Activated T-cell treated with anti-CD3 and anti-CD28 coated beads, Interleukin-2, amount 50 U/mL, for 72 hours (primary cell): Measurements from ENCODE around the gene MAGI1. TPM values are rescaled to one million over a fixed set of nuclear protein-coding genes. Genes with fewer than 3 reads are reported as not detected.

Source experiments
- ATAC-seq, 2 donors: fragments of 150-1000 bp; cut with Tn5 transposase; replicated peaks in 1 of 2; 2 replicates each; pipeline ENCODE4 v1.10.0; 2021; ENCODE audit warnings: moderate library complexity in 2 of 2, mild to moderate bottlenecking in 1 of 2
- DNase-seq, 2 donors: peaks; one replicate each; pipeline ENCODE4 v3.0.0; 2021 to 2022; ENCODE audit warnings: mixed read lengths in 1 of 2
- H3K27ac Mint-ChIP-seq: one replicate; pipeline ENCODE4 v1.8.0; 2022; ENCODE audit warnings: mild to moderate bottlenecking, moderate library complexity, mixed read lengths
- H3K27me3 Mint-ChIP-seq: one replicate; pipeline ENCODE4 v1.8.0; 2022; ENCODE audit warnings: low read depth, mixed read lengths
- H3K36me3 Mint-ChIP-seq, 2 donors: one replicate each; pipeline ENCODE4 v1.8.0; 2022; ENCODE audit warnings: mixed read lengths in 2 of 2, mild to moderate bottlenecking in 1 of 2; ENCODE audit not compliant: insufficient read depth in 2 of 2
- H3K4me1 Mint-ChIP-seq: one replicate; pipeline ENCODE4 v1.8.0; 2022; ENCODE audit warnings: low read depth, mixed read lengths
- H3K4me3 Mint-ChIP-seq, 2 donors: one replicate each; pipeline ENCODE4 v1.8.0; 2022; ENCODE audit warnings: mild to moderate bottlenecking in 2 of 2, mixed read lengths in 2 of 2, moderate library complexity in 2 of 2
- H3K9me3 Mint-ChIP-seq, 2 donors: one replicate each; pipeline ENCODE4 v1.8.0; 2022; ENCODE audit warnings: mixed read lengths in 2 of 2
- total RNA-seq, 2 donors: library from RNA; stranded (reverse); gene quantifications; one replicate each; pipeline ENCODE4 v1.2.3, GENCODE V29; 2022

The MAGI1 gene
- total RNA-seq, 2 donors from 2014 or later: 0.41 to 0.67 TPM

DNA sequence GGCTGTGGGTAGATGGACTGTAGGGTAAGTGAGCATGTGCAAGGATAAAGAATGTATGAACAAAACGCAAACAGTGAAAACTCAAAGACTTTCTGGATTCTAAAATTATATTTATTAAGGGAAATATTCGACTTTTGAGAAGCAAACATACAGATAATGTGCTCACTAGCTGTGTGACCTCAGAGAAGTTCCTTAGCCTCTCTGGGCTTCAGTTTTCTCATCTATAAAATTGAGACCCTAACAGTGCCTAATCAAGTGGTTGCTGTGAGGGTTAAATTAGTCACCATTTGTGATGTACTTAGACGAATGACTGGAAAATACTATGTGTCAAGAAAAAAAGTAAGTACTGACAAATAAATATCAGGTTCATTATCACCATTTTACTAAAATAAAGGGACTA lies 261.7 kb downstream of the MAGI1 start:
- DNase-seq (no peak), ATAC-seq (no peak)
- Mint-ChIP-seq H3K27ac (no peak overlapping the region), H3K4me3 (no peak overlapping the region), H3K9me3 (no peaks in the 10 kb centered on the region), H3K27me3 (no peaks in the 10 kb centered on the region), H3K4me1 (no peaks in the 10 kb centered on the region), H3K36me3 (peaks cover 0 to 1% of the 10 kb centered on the region in 2 donors)

DNA sequence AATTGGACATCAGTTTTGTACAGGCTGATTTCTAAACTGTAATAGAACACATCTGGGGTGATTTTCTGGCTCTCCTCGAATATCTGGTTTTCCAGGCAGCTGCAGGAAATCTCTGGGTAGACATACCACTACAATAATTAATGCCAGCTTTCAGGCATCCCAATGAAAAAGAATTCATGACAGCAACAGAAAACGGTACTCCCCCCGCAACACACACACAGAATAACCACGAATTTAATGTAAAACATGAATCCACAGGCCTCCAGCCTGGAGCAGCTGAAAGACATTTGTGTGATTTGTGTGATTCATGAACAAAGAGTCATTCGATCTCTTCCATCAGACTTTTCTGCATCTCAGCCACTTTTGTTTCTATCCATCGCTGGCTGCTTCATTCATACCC lies 262.2 kb downstream of the MAGI1 start:
- DNase-seq: no peak
- no peaks in the 10 kb centered on the region for H3K4me1 Mint-ChIP-seq
- no peak overlapping the region for H3K27ac Mint-ChIP-seq

DNA sequence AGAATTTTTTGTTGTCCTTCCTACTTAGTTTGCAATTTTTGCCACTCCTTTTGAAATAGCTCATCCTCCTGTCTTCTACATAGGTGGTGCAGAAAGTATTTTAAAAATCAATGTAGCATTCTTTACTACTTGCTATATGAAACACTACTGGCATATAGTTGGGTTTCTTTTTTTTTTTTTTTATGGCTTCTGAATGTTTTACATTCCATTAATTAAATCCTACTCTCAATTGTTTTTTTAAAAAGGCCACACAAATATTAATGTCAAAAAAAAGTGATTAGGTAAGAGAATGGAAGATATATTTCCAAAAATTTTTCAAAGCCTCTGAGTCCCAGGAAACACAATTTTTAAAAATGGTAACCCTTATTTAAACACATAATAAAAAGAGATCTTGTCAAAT lies 262.6 kb downstream of the MAGI1 start:
- Mint-ChIP-seq H3K4me1 (no peaks in the 10 kb centered on the region), H3K4me3 (no peak overlapping the region), H3K27ac (no peak overlapping the region), H3K27me3 (no peaks in the 10 kb centered on the region), H3K9me3 (no peaks in the 10 kb centered on the region), H3K36me3 (peaks cover 0 to 1% of the 10 kb centered on the region in 2 donors)
- no peak for DNase-seq
- ATAC-seq: no peak

More for the DNA sequence above, 262.2 kb downstream of the MAGI1 start:
- Mint-ChIP-seq H3K9me3 (no peaks in the 10 kb centered on the region), H3K36me3 (peaks cover 0 to 1% of the 10 kb centered on the region in 2 donors), H3K4me3 (no peak overlapping the region), H3K27me3 (no peaks in the 10 kb centered on the region)
- ATAC-seq: no peak

DNA sequence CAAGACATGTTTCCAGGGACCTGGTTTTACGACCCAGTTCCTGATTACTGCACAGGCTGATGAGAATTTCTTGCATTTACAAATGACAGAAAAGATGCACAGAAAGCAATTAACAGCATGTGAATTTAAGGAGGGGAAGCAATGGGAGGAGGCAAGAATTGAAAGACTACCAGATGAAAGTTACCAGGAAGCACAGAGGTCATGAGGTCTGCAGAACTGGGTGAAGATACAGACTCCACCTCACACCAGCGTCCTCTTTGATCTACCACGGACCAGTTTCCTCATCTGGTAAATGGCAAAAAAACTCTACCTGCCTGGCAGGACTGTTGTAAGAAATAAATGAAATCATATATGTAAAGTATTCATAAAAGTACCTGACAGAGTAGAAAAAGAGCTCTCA lies 266.0 kb downstream of the MAGI1 start:
- no peak for ATAC-seq
- peaks cover 0 to 1% of the 10 kb centered on the region in 2 donors for H3K36me3 Mint-ChIP-seq
- H3K9me3 Mint-ChIP-seq: no peaks in the 10 kb centered on the region
- no peaks in the 10 kb centered on the region for H3K4me1 Mint-ChIP-seq
- H3K4me3 Mint-ChIP-seq: no peak overlapping the region
- H3K27me3 Mint-ChIP-seq: no peaks in the 10 kb centered on the region
- no peak for DNase-seq
- no peak overlapping the region for H3K27ac Mint-ChIP-seq

DNA sequence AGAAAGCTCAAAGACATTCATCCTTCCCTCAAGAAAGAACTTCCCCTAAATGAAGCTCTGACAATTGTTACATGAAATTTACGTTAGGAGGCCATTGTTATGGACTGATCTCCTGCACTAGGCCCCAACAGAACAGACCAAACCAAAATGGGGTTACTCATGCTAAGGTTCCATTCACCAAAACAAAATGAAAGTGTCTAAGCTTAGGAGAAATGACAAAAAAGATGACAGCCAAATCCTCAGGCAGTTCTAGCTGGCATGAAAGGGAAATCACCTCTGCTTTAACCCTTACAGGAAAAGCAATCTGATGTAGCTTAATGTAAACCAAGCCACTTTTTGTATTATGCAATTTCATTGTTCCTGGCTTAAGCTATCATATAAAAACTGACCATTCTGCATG lies 271.2 kb downstream of the MAGI1 start:
- H3K9me3 Mint-ChIP-seq: no peaks in the 10 kb centered on the region
- H3K27ac Mint-ChIP-seq: no peak overlapping the region
- H3K4me3 Mint-ChIP-seq: no peak overlapping the region
- no peaks in the 10 kb centered on the region for H3K27me3 Mint-ChIP-seq
- H3K36me3 Mint-ChIP-seq: no peaks in the 10 kb centered on the region
- no peaks in the 10 kb centered on the region for H3K4me1 Mint-ChIP-seq
- DNase-seq (no peak), ATAC-seq (no peak)

DNA sequence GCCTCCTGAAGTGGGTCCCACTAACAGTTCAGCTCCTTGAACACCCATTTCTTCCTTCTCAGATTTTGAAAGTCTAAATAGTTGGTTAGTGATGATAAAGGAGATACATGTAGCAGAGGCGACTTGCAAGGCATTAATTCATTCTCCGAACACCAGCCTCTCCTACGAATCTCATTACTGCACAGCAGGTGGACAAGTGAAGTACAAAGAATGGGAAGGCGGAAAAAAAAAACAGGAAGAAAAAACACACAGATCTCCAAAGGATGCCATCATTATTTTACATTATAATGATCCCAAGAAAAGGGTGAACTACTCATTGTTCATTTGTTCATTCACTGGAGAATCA lies 276.5 kb downstream of the MAGI1 start:
- Mint-ChIP-seq H3K36me3 (no peaks in the 10 kb centered on the region), H3K27me3 (no peaks in the 10 kb centered on the region), H3K4me3 (no peak overlapping the region), H3K27ac (no peak overlapping the region), H3K4me1 (no peaks in the 10 kb centered on the region), H3K9me3 (no peaks in the 10 kb centered on the region)
- no peak for ATAC-seq
- no peak for DNase-seq

DNA sequence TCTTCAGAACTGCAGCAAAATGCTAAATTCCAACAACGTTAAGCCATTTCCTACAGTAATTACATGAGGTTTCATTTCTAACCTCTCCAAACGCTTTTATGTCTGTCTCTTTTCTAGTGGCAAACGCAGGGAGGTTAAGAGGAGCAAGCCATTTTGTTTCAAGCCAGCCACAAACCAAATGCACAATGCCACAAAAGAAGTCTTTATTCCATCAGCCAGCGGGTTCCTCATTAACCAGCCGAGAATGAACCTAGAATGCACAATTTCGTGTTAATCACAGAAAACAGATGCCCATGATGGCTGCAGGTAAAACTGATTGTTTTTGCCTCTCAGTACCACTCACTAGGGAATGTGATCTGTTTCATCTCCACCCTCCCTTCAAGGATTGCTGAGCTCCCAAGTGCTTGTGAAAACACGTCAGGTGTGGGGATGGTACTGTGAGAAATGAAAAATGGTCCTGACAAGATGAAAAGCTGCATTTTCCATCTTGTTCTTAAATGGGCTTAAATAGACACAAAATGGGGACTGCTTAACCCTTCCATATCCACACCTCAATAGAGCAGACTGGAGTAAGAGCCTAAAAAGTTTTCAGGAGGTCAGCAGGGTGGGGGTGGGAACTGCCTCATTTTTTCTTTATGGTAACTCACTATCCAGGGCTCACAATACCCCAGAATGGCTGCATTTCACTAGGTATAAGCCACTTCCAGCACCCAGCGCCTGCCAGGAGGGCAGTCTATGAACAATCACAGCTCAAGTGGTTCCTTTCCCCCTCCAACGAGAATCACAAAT lies 277.1 kb downstream of the MAGI1 start:
- Mint-ChIP-seq H3K4me3 (no peak overlapping the region), H3K36me3 (no peaks in the 10 kb centered on the region), H3K27me3 (no peaks in the 10 kb centered on the region), H3K4me1 (no peaks in the 10 kb centered on the region), H3K9me3 (no peaks in the 10 kb centered on the region), H3K27ac (no peak overlapping the region)
- no peak for DNase-seq
- no peak for ATAC-seq

DNA sequence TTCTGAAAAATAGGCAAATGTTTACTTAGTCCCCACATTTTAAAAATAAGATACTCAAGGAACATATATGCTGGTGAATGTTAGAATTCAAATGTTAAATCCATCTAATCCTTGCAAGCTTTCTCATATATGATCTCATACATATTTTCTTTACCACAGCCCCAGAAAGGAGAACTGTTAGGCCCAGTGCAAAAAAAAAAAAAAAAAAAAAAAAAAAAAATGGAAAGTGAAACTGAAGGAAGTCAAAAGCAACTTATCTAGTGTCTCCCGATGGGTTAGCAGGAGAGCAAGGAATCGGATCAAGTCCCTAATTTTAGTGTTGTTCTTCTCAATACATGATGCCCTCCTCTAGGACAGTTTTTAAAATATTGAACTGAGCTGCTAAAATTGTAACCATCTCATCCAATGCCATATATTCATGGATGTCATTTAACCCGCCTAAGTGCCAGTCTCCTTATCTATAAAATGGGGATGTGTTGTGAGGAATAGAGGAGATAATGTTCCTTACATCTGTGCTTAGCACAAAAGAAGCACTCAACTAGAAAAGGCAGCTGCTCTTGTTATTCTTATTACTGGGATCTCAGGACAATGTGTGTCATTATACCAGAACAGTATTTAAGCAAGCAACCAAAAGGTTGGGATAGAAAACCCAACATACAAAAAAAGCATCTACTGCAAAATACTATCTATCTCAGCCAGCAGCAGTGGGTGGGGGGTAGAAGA lies 279.7 kb downstream of the MAGI1 start:
- Mint-ChIP-seq H3K27me3 (no peaks in the 10 kb centered on the region), H3K4me3 (no peak overlapping the region), H3K4me1 (no peaks in the 10 kb centered on the region), H3K9me3 (no peaks in the 10 kb centered on the region), H3K36me3 (no peaks in the 10 kb centered on the region), H3K27ac (no peak overlapping the region)
- ATAC-seq: no peak
- no peak for DNase-seq

DNA sequence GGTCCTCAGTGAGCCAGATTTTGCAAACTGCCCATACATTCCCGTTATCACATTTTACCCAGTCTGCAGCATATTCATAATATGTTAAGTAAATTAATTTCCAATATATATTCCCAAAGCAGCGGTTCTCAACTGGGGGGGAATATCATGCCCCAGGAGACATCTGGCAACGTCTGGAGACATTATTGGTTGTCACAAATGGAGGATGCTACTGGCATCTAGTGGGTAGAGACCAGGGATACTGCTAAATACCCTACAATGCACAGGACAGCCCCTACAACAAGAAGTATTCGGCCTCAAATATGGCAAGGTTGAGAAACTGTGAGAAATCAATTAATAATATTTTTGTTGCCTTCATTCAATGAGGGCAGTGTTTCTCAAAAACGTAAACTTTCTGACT lies 280.3 kb downstream of the MAGI1 start:
- no peak overlapping the region for H3K4me3 Mint-ChIP-seq
- no peak for ATAC-seq
- H3K4me1 Mint-ChIP-seq: no peaks in the 10 kb centered on the region
- no peaks in the 10 kb centered on the region for H3K27me3 Mint-ChIP-seq
- H3K36me3 Mint-ChIP-seq: no peaks in the 10 kb centered on the region
- DNase-seq: no peak
- no peak overlapping the region for H3K27ac Mint-ChIP-seq
- H3K9me3 Mint-ChIP-seq: no peaks in the 10 kb centered on the region

DNA sequence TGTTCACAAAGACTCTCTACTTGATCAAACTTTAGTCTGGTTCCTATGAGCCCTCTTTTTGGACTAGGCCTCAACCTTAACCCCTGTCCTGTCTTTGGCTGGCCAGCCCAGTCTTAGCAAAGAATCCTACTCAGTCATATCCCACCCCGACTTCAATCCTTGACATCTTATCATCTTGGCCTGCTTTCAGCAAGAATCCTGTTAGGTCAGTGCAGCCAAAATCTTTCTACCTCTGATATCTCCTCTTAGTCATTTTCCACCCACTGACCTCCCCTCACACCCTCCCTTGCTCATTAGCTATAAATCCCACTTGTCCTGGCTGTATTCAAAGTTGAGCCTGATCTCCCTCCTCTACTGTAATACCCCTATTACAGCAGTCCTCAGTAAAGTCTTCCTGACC lies 286.1 kb downstream of the MAGI1 start:
- Mint-ChIP-seq H3K9me3 (no peaks in the 10 kb centered on the region), H3K4me3 (no peak overlapping the region), H3K36me3 (no peaks in the 10 kb centered on the region), H3K27ac (no peak overlapping the region), H3K4me1 (no peaks in the 10 kb centered on the region), H3K27me3 (no peaks in the 10 kb centered on the region)
- no peak for ATAC-seq
- DNase-seq: no peak

DNA sequence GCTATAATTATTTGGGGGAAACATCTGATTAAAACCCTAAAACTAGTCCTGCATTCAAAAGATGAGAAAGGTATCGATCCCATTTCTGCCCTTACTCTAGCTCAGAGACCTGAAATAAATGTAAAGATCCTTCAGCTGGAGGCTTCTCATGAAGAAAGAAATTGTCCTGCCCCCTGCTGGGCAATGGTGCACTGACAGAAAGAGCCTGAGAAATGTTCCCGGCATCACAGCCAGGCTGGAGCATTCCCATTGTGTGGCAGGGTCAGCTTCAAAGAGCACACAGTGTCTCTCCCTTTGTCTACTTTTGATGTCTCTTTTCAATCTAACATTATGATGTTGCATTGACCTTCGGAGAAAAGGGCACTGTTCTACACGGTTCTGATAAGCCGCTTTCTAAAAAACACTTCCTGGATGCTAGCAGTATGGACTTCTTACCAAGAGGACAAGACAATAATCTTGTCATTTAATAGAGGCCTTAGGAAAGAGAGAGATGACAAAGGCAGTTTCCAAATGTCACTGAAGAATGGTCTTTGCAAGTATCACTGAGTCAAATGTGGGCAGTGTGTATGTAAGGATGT lies 287.5 kb downstream of the MAGI1 start:
- no peaks in the 10 kb centered on the region for H3K4me1 Mint-ChIP-seq
- ATAC-seq (no peak), DNase-seq (peak in 1 of 2 donors; percentile 1)
- H3K27me3 Mint-ChIP-seq: no peaks in the 10 kb centered on the region
- no peaks in the 10 kb centered on the region for H3K9me3 Mint-ChIP-seq
- H3K36me3 Mint-ChIP-seq: no peaks in the 10 kb centered on the region
- H3K27ac Mint-ChIP-seq: no peak overlapping the region
- H3K4me3 Mint-ChIP-seq: no peak overlapping the region

DNA sequence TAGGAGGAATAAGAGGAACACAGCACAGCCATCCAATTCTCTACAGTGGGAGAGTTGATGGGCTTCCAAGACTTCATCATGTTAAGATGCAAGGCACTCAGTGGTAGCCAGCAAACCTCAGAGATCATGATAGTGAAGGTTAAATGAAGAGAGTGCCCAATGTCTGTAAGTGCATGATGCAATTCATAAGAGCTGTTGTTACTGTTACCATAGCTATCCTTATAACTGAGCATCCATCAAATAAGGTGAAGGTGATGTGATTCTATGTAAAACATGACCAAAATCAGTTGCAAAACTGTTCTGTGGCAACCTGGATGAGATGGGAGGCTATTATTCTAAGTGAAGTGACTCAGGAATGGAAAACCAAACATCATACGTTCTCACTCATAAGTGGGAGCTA lies 289.7 kb downstream of the MAGI1 start:
- Mint-ChIP-seq H3K36me3 (no peaks in the 10 kb centered on the region), H3K4me3 (no peak overlapping the region), H3K27me3 (no peaks in the 10 kb centered on the region), H3K27ac (no peak overlapping the region), H3K9me3 (no peaks in the 10 kb centered on the region), H3K4me1 (no peaks in the 10 kb centered on the region)
- ATAC-seq (no peak), DNase-seq (no peak)

DNA sequence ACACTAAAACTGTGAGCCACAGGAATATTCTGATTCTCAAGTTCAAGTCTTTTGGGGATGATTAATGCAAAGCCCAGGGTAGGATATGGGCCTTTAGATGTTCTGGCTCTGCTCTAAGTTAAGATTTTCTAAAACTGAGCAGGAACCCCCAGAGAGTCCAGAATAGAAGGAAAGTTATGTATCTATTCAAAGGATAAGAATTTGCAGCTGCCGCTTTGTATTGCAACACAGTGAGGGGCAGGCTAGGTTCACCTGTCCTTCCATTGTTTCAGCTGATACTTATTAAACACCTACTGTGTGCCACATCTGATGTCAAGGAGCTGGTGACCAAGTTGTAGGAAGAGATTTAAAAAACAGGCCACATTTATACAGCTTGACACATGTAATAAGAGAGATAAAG lies 290.4 kb downstream of the MAGI1 start:
- DNase-seq (no peak), ATAC-seq (no peak)
- no peaks in the 10 kb centered on the region for H3K36me3 Mint-ChIP-seq
- H3K27ac Mint-ChIP-seq: no peak overlapping the region
- no peaks in the 10 kb centered on the region for H3K9me3 Mint-ChIP-seq
- H3K4me3 Mint-ChIP-seq: no peak overlapping the region
- H3K27me3 Mint-ChIP-seq: no peaks in the 10 kb centered on the region
- H3K4me1 Mint-ChIP-seq: no peaks in the 10 kb centered on the region
